Measurements from ENCODE around the gene LONRF2. TPM values are rescaled to one million over a fixed set of nuclear protein-coding genes. Genes with fewer than 3 reads are reported as not detected.
A peak's percentile ranks its signal among the peaks of the same experiment; 100 is the strongest.

The LONRF2 gene
- total RNA-seq, 2 experiments from 2014 or later = 0.06 to 0.08 TPM

GRCh38 chr2:100289020-100289419, 33.3 kb downstream of the LONRF2 start:
- Histone ChIP-seq H3K27me3 (ENCODE audit: control insufficient read depth in 1 of 2, insufficient read depth in 2 of 2, low read length in 2 of 2) (peaks cover 0 to 3% of the 10 kb centered on the region in 2 experiments), H3K36me3 (ENCODE audit: insufficient read depth, low read length) (no peaks in the 10 kb centered on the region), H3K9me3 (ENCODE audit: control insufficient read depth in 1 of 2, insufficient read depth in 1 of 2, low read length in 2 of 2) (no peaks in the 10 kb centered on the region), H3K4me3 (ENCODE audit: low read length) (no peak overlapping the region), H3K4me1 (ENCODE audit: insufficient read depth, low read length) (peaks cover 35% of the 10 kb centered on the region), H3K27ac (ENCODE audit: low read depth in 1 of 2, low read length in 2 of 2) (no peak overlapping the region)
- Mint-ChIP-seq H3K27me3 (no peaks in the 10 kb centered on the region), H3K4me3 (no peak overlapping the region), H3K4me1 (ENCODE audit: low read depth) (no peaks in the 10 kb centered on the region), H3K36me3 (ENCODE audit: low read depth) (no peaks in the 10 kb centered on the region), H3K27ac (no peak overlapping the region), H3K9me3 (no peaks in the 10 kb centered on the region)
- CTCF ChIA-PET = interaction anchor here (0.7 kb wide), 1 partner anchor 146 kb away, joined by 3 read pairs; the partner anchor contains the start of gene AFF3
- ATAC-seq (ENCODE audit: poor library complexity) (no peak), DNase-seq (peak in 2 of 14 experiments; percentile 19 to 56)
- intact Hi-C loops (cut with DNase I, micrococcal nuclease) = no loop called here
- TF ChIP-seq CTCF (IDR thresholded peaks at IDR 0.05) = no peak
- POLR2A ChIA-PET = no interaction called here

GRCh38 chr2:100286318-100286717, 36.0 kb downstream of the LONRF2 start:
- Mint-ChIP-seq H3K4me3 (no peak overlapping the region), H3K9me3 (no peaks in the 10 kb centered on the region), H3K27ac (no peak overlapping the region), H3K36me3 (ENCODE audit: low read depth) (no peaks in the 10 kb centered on the region), H3K4me1 (ENCODE audit: low read depth) (no peaks in the 10 kb centered on the region), H3K27me3 (peaks cover 9% of the 10 kb centered on the region)
- Histone ChIP-seq H3K4me3 (ENCODE audit: low read length) (no peak overlapping the region), H3K9me3 (ENCODE audit: control insufficient read depth in 1 of 2, insufficient read depth in 1 of 2, low read length in 2 of 2) (no peaks in the 10 kb centered on the region), H3K36me3 (ENCODE audit: insufficient read depth, low read length) (no peaks in the 10 kb centered on the region), H3K27me3 (ENCODE audit: control insufficient read depth in 1 of 2, insufficient read depth in 2 of 2, low read length in 2 of 2) (peaks cover 0 to 3% of the 10 kb centered on the region in 2 experiments), H3K4me1 (ENCODE audit: insufficient read depth, low read length) (peaks cover 25% of the 10 kb centered on the region), H3K27ac (ENCODE audit: low read depth in 1 of 2, low read length in 2 of 2) (no peak overlapping the region)
- TF ChIP-seq CTCF (IDR thresholded peaks at IDR 0.05) = no peak
- ATAC-seq (ENCODE audit: poor library complexity) (no peak), DNase-seq (no peak)
- POLR2A ChIA-PET = no interaction called here
- intact Hi-C loops (cut with DNase I, micrococcal nuclease) = no loop called here
- CTCF ChIA-PET = no interaction called here

GRCh38 chr2:100285691-100286090, 36.6 kb downstream of the LONRF2 start:
- Histone ChIP-seq H3K27ac (ENCODE audit: low read depth in 1 of 2, low read length in 2 of 2) (no peak overlapping the region), H3K9me3 (ENCODE audit: control insufficient read depth in 1 of 2, insufficient read depth in 1 of 2, low read length in 2 of 2) (no peaks in the 10 kb centered on the region), H3K27me3 (ENCODE audit: control insufficient read depth in 1 of 2, insufficient read depth in 2 of 2, low read length in 2 of 2) (peaks cover 0 to 3% of the 10 kb centered on the region in 2 experiments), H3K4me3 (ENCODE audit: low read length) (no peak overlapping the region), H3K36me3 (ENCODE audit: insufficient read depth, low read length) (no peaks in the 10 kb centered on the region), H3K4me1 (ENCODE audit: insufficient read depth, low read length) (peaks cover 19% of the 10 kb centered on the region)
- no peaks in the 10 kb centered on the region for H3K36me3 Mint-ChIP-seq (ENCODE audit: low read depth)
- DNase-seq (no peak), ATAC-seq (ENCODE audit: poor library complexity) (no peak)
- H3K4me3 Mint-ChIP-seq = no peak overlapping the region
- intact Hi-C loops (cut with DNase I, micrococcal nuclease) = no loop called here
- ChIA-PET POLR2A (no interaction called here), CTCF (no interaction called here)
- no peak overlapping the region for H3K27ac Mint-ChIP-seq
- H3K9me3 Mint-ChIP-seq = no peaks in the 10 kb centered on the region
- peaks cover 14% of the 10 kb centered on the region for H3K27me3 Mint-ChIP-seq
- H3K4me1 Mint-ChIP-seq (ENCODE audit: low read depth) = no peaks in the 10 kb centered on the region
- TF ChIP-seq CTCF (IDR thresholded peaks at IDR 0.05) = no peak

Measured in CD4-positive, alpha-beta T cell (primary cell).